NCI-H774 (cell line): ENCODE measurements around the gene FCN3.

Experiments used
- DNase-seq: peaks from one replicate; lab custom pipeline; 2025; lab: John Stamatoyannopoulos, UW

Gene FCN3

GRCh38 chr1:27358038-27358927 lies 16.3 kb downstream of the FCN3 start:
- no peak for DNase-seq

- no peak for DNase-seq
Observed at GRCh38 chr1:27357281-27358037, 17.2 kb downstream of the FCN3 start.

- no peak for DNase-seq
Observed at GRCh38 chr1:27356619-27357280, 17.9 kb downstream of the FCN3 start.

GRCh38 chr1:27356277-27356618 lies 18.4 kb downstream of the FCN3 start:
- DNase-seq = no peak

GRCh38 chr1:27355683-27356082 lies 18.9 kb downstream of the FCN3 start:
- DNase-seq = no peak

GRCh38 chr1:27353629-27354028 lies 21.0 kb downstream of the FCN3 start:
- no peak for DNase-seq

GRCh38 chr1:27353166-27353565 lies 21.5 kb downstream of the FCN3 start:
- no peak for DNase-seq

GRCh38 chr1:27351541-27352107 lies 23.0 kb downstream of the FCN3 start:
- no peak for DNase-seq

- DNase-seq = no peak
Observed at GRCh38 chr1:27350663-27351540, 23.7 kb downstream of the FCN3 start.

- peak; percentile 59 for DNase-seq
Observed at GRCh38 chr1:27349784-27350662, 24.6 kb downstream of the FCN3 start.

GRCh38 chr1:27348861-27349783 lies 25.5 kb downstream of the FCN3 start:
- peak; percentile 25 for DNase-seq

GRCh38 chr1:27346991-27347624 lies 27.5 kb downstream of the FCN3 start:
- no peak for DNase-seq

GRCh38 chr1:27346357-27346756 lies 28.3 kb downstream of the FCN3 start:
- DNase-seq = no peak

- DNase-seq = no peak
Observed at GRCh38 chr1:27345272-27345671, 29.4 kb downstream of the FCN3 start.

GRCh38 chr1:27343639-27344025 lies 31.0 kb downstream of the FCN3 start:
- DNase-seq = no peak

GRCh38 chr1:27342778-27343638 lies 31.6 kb downstream of the FCN3 start:
- no peak for DNase-seq

- DNase-seq = no peak
Observed at GRCh38 chr1:27342391-27342777, 32.2 kb downstream of the FCN3 start.
